A673 (cell line): ENCODE results near the gene SHOX. TPM values are rescaled to one million over a fixed set of nuclear protein-coding genes. Genes with fewer than 3 reads are reported as not detected.

Experiments used
- BruUV-seq: library from RNA; stranded (reverse); fragments of 400-500 nt; replicated peaks from 2 replicates; lab custom pipeline; 2021; lab: Mats Ljungman, UMichigan
- CTCF ChIA-PET: fragments of 300-600 bp; sonication (Branson Sonifier 250); formaldehyde crosslinking; loops from one replicate; lab custom pipeline; 2022; ENCODE audit warnings: antibody characterized with exemption; lab: Charles Lee
- POLR2A ChIA-PET: fragments of 300-600 bp; sonication (Branson Sonifier 250); formaldehyde crosslinking; loops from one replicate; lab custom pipeline; 2022; ENCODE audit warnings: antibody characterized with exemption; ENCODE audit not compliant: low non-redundant PET; lab: Charles Lee
- DNase-seq: peaks from one replicate; pipeline ENCODE4 v3.0.0-alpha.2; 2015; ENCODE audit warnings: low spot score
- H3K27ac ChIP-seq: fragments of 200-600 bp; sonication (generic); 2 replicates; pipeline ENCODE4 v1.5.1; 2016; ENCODE audit warnings: mixed run types, low read depth, mild to moderate bottlenecking, mixed read lengths, antibody characterized with exemption, low read length; ENCODE audit not compliant: poor library complexity, severe bottlenecking
- H3K27me3 ChIP-seq: fragments of 200-600 bp; sonication (generic); replicated peaks from 2 replicates; pipeline ENCODE4 v1.6.1; 2017; ENCODE audit warnings: mixed run types, low read depth, mild to moderate bottlenecking, mixed read lengths, antibody characterized with exemption, low read length; ENCODE audit not compliant: insufficient read depth, poor library complexity
- H3K36me3 ChIP-seq: fragments of 200-600 bp; sonication (generic); 2 replicates; pipeline ENCODE4 v1.6.1; 2016; ENCODE audit warnings: mixed run types, mild to moderate bottlenecking, mixed read lengths, antibody characterized with exemption, low read length; ENCODE audit not compliant: insufficient read depth, poor library complexity, severe bottlenecking
- H3K4me1 ChIP-seq: fragments of 200-600 bp; sonication (generic); 2 replicates; pipeline ENCODE4 v1.6.1; 2017; ENCODE audit warnings: mixed run types, mild to moderate bottlenecking, mixed read lengths, antibody characterized with exemption, low read length; ENCODE audit not compliant: insufficient read depth, poor library complexity, severe bottlenecking
- H3K4me3 ChIP-seq: fragments of 200-600 bp; sonication (generic); 2 replicates; pipeline ENCODE4 v1.5.1; 2016; ENCODE audit warnings: low read depth, mixed run types, mild to moderate bottlenecking, mixed read lengths, low read length; ENCODE audit not compliant: poor library complexity, severe bottlenecking
- H3K9me3 ChIP-seq: fragments of 200-600 bp; sonication (generic); 2 replicates; pipeline ENCODE4 v1.6.1; 2016; ENCODE audit warnings: mixed run types, low read depth, mild to moderate bottlenecking, mixed read lengths, antibody characterized with exemption, low read length; ENCODE audit not compliant: poor library complexity, severe bottlenecking
- CTCF ChIP-seq: fragments of 300-800, 200-600 bp; sonication (generic); conservative IDR thresholded peaks from 2 replicates; pipeline ENCODE4 v1.5.1; 2017; ENCODE audit warnings: low read depth, mild to moderate bottlenecking, antibody characterized with exemption, low read length, moderate library complexity, mixed read lengths
- EZH2 ChIP-seq: fragments of 200-600 bp; sonication (generic); IDR thresholded peaks from 2 replicates; pipeline ENCODE4 v1.6.1; 2017; ENCODE audit warnings: borderline replicate concordance, low read depth, mild to moderate bottlenecking, mixed read lengths, antibody characterized with exemption, low read length; ENCODE audit not compliant: poor library complexity, severe bottlenecking
- intact Hi-C: fragments of 100-400 bp; cut with micrococcal nuclease; formaldehyde crosslinking; loops from one replicate; pipeline ENCODE4 v1.10.0; 2022; ENCODE audit not compliant: unreplicated experiment
- total RNA-seq: library from RNA; stranded (reverse); gene quantifications from 2 replicates; pipeline ENCODE4 v1.2.3, GENCODE V29; 2021

Gene SHOX
- total RNA-seq, 1 experiment from 2014 or later = not detected

GRCh38 chrX:666762-667720 lies 36.5 kb downstream of the SHOX start:
- intact Hi-C loops = no loop called here

GRCh38 chrX:670645-671044 lies 40.1 kb downstream of the SHOX start:
- Histone ChIP-seq H3K9me3 (no peaks in the 10 kb centered on the region), H3K27me3 (no peaks in the 10 kb centered on the region), H3K4me1 (no peaks in the 10 kb centered on the region), H3K36me3 (no peaks in the 10 kb centered on the region), H3K4me3 (no peak overlapping the region), H3K27ac (no peak overlapping the region)
- POLR2A ChIA-PET = no interaction called here
- DNase-seq = no peak
- TF ChIP-seq CTCF (no peak), EZH2 (no peak)
- BruUV-seq = no TSS peak
- intact Hi-C loops = no loop called here
- CTCF ChIA-PET = no interaction called here

More at GRCh38 chrX:666762-667720, 36.5 kb downstream of the SHOX start:
- Histone ChIP-seq H3K4me3 (no peak overlapping the region), H3K36me3 (no peaks in the 10 kb centered on the region), H3K4me1 (no peaks in the 10 kb centered on the region), H3K27ac (no peak overlapping the region), H3K9me3 (peaks cover 3% of the 10 kb centered on the region), H3K27me3 (no peaks in the 10 kb centered on the region)
- no peak for TF ChIP-seq CTCF
- TF ChIP-seq EZH2 = no peak
- CTCF ChIA-PET = no interaction called here
- BruUV-seq = no TSS peak
- DNase-seq = no peak
- POLR2A ChIA-PET = no interaction called here

GRCh38 chrX:672931-673330 lies 42.3 kb downstream of the SHOX start:
- TF ChIP-seq CTCF = no peak
- TF ChIP-seq EZH2 = no peak

More at GRCh38 chrX:672931-673330, 42.3 kb downstream of the SHOX start:
- DNase-seq = no peak
- ChIA-PET POLR2A (no interaction called here), CTCF (no interaction called here)
- no peaks in the 10 kb centered on the region for H3K9me3 ChIP-seq
- no peak overlapping the region for H3K27ac ChIP-seq
- BruUV-seq = no TSS peak
- H3K4me1 ChIP-seq = no peaks in the 10 kb centered on the region
- intact Hi-C loops = no loop called here
- H3K36me3 ChIP-seq = no peaks in the 10 kb centered on the region
- H3K4me3 ChIP-seq = no peak overlapping the region
- no peaks in the 10 kb centered on the region for H3K27me3 ChIP-seq
